ENCODE results near the gene MAML3.

The MAML3 gene

GRCh38 chr4:139984471-139984870 is 169.5 kb downstream of the MAML3 start:
- ChIA-PET CTCF (no interaction called here), POLR2A (no interaction called here)
- no peak for TF ChIP-seq HDGF (IDR thresholded peaks at IDR 0.05; ENCODE audit: borderline replicate concordance)
- no peak for TF ChIP-seq LEF1 (IDR thresholded peaks at IDR 0.05; ENCODE audit: borderline replicate concordance)
- no peak for DNase-seq (ENCODE audit: extremely low spot score)

- TF ChIP-seq SUZ12 (IDR thresholded peaks at IDR 0.05) (no peak), ZNF384 (IDR thresholded peaks at IDR 0.05) (no peak), SP1 (IDR thresholded peaks at IDR 0.05) (no peak), CTBP1 (IDR thresholded peaks at IDR 0.05; ENCODE audit: borderline replicate concordance) (no peak), PKNOX1 (IDR thresholded peaks at IDR 0.05) (no peak), L3MBTL2 (conservative IDR thresholded peaks at IDR 0.05) (no peak), BHLHE40 (IDR thresholded peaks at IDR 0.05; ENCODE audit: borderline replicate concordance) (no peak), TARDBP (IDR thresholded peaks at IDR 0.05) (no peak)
- ChIA-PET CTCF (no interaction called here), POLR2A (no interaction called here)
- DNase-seq (ENCODE audit: extremely low spot score): no peak
These were observed 175.3 kb downstream of the MAML3 start for GRCh38 chr4:139978692-139979091.

- POLR2A ChIA-PET: no interaction called here
- CTCF ChIA-PET: no interaction called here
- no peak for DNase-seq (ENCODE audit: extremely low spot score)
- no peak for TF ChIP-seq LEF1 (IDR thresholded peaks at IDR 0.05; ENCODE audit: borderline replicate concordance)
- no peak for TF ChIP-seq ZNF384 (IDR thresholded peaks at IDR 0.05)
- TF ChIP-seq FOXA1 (IDR thresholded peaks at IDR 0.05): no peak
- TF ChIP-seq ARNT (IDR thresholded peaks at IDR 0.05): no peak
- no peak for TF ChIP-seq TARDBP (IDR thresholded peaks at IDR 0.05)
- TF ChIP-seq ELF4 (IDR thresholded peaks at IDR 0.05): no peak
- no peak for TF ChIP-seq FOXM1 (IDR thresholded peaks at IDR 0.05; ENCODE audit: borderline replicate concordance)
- no peak for TF ChIP-seq NFRKB (IDR thresholded peaks at IDR 0.05)
- no peak for TF ChIP-seq SUZ12 (IDR thresholded peaks at IDR 0.05)
- no peak for TF ChIP-seq FOXK2 (IDR thresholded peaks at IDR 0.05)
- no peak for TF ChIP-seq SP1 (IDR thresholded peaks at IDR 0.05)
- TF ChIP-seq PKNOX1 (IDR thresholded peaks at IDR 0.05): no peak
- no peak for TF ChIP-seq CTBP1 (IDR thresholded peaks at IDR 0.05; ENCODE audit: borderline replicate concordance)
- TF ChIP-seq L3MBTL2 (conservative IDR thresholded peaks at IDR 0.05): no peak
- TF ChIP-seq HDGF (IDR thresholded peaks at IDR 0.05; ENCODE audit: borderline replicate concordance): no peak
These were observed 176.0 kb downstream of the MAML3 start for GRCh38 chr4:139977838-139978609.

GRCh38 chr4:139975830-139976272 is 178.1 kb downstream of the MAML3 start:
- DNase-seq (ENCODE audit: extremely low spot score): no peak
- TF ChIP-seq PKNOX1 (IDR thresholded peaks at IDR 0.05) (no peak), L3MBTL2 (conservative IDR thresholded peaks at IDR 0.05) (no peak), NFRKB (IDR thresholded peaks at IDR 0.05) (no peak), FOXA1 (IDR thresholded peaks at IDR 0.05) (no peak), FOXM1 (IDR thresholded peaks at IDR 0.05; ENCODE audit: borderline replicate concordance) (no peak), ZNF384 (IDR thresholded peaks at IDR 0.05) (no peak), SP1 (IDR thresholded peaks at IDR 0.05) (no peak), ELF4 (IDR thresholded peaks at IDR 0.05) (no peak), CTBP1 (IDR thresholded peaks at IDR 0.05; ENCODE audit: borderline replicate concordance) (no peak), ARNT (IDR thresholded peaks at IDR 0.05) (no peak), SUZ12 (IDR thresholded peaks at IDR 0.05) (no peak), LEF1 (IDR thresholded peaks at IDR 0.05; ENCODE audit: borderline replicate concordance) (no peak), HDGF (IDR thresholded peaks at IDR 0.05; ENCODE audit: borderline replicate concordance) (no peak), TARDBP (IDR thresholded peaks at IDR 0.05) (no peak), BHLHE40 (IDR thresholded peaks at IDR 0.05; ENCODE audit: borderline replicate concordance) (no peak), FOXK2 (IDR thresholded peaks at IDR 0.05) (no peak)
- ChIA-PET POLR2A (no interaction called here), CTCF (interaction anchor here (0.7 kb wide), 1 partner anchor 13 kb away, joined by 3 read pairs; no protein-coding TSS in a partner anchor)

- DNase-seq (ENCODE audit: extremely low spot score): no peak
- no peak for TF ChIP-seq HDGF (IDR thresholded peaks at IDR 0.05; ENCODE audit: borderline replicate concordance)
- TF ChIP-seq FOXM1 (IDR thresholded peaks at IDR 0.05; ENCODE audit: borderline replicate concordance): no peak
- TF ChIP-seq TARDBP (IDR thresholded peaks at IDR 0.05): no peak
- no peak for TF ChIP-seq SUZ12 (IDR thresholded peaks at IDR 0.05)
- TF ChIP-seq SP1 (IDR thresholded peaks at IDR 0.05): no peak
- TF ChIP-seq NFRKB (IDR thresholded peaks at IDR 0.05): no peak
- no peak for TF ChIP-seq PKNOX1 (IDR thresholded peaks at IDR 0.05)
- TF ChIP-seq L3MBTL2 (conservative IDR thresholded peaks at IDR 0.05): no peak
- no peak for TF ChIP-seq CTBP1 (IDR thresholded peaks at IDR 0.05; ENCODE audit: borderline replicate concordance)
- TF ChIP-seq ARNT (IDR thresholded peaks at IDR 0.05): no peak
- no peak for TF ChIP-seq BHLHE40 (IDR thresholded peaks at IDR 0.05; ENCODE audit: borderline replicate concordance)
- TF ChIP-seq ELF4 (IDR thresholded peaks at IDR 0.05): no peak
- no peak for TF ChIP-seq ZNF384 (IDR thresholded peaks at IDR 0.05)
- no peak for TF ChIP-seq LEF1 (IDR thresholded peaks at IDR 0.05; ENCODE audit: borderline replicate concordance)
- no peak for TF ChIP-seq FOXK2 (IDR thresholded peaks at IDR 0.05)
- no peak for TF ChIP-seq FOXA1 (IDR thresholded peaks at IDR 0.05)
- ChIA-PET POLR2A (no interaction called here), CTCF (interaction anchor here (0.5 to 1.1 kb wide), 3 partner anchors 15 to 498 kb away, joined by 3 to 5 read pairs (median 3); no protein-coding TSS in a partner anchor)
These were observed 180.4 kb downstream of the MAML3 start for GRCh38 chr4:139973616-139974015.
